GM21717 (cell line): ENCODE measurements around the gene HHLA2.
"Not testable (repeated sequence)": the region's sequence is repeated elsewhere in the genome, so short reads cannot be mapped to it uniquely, and the experiment has no call there.

Source experiments
- ATAC-seq: cut with Tn5 transposase; IDR thresholded peaks from one replicate; pipeline ENCODE4 v1.9.1; 2021; ENCODE audit warnings: mild to moderate bottlenecking, moderate library complexity; ENCODE audit not compliant: unreplicated experiment

The HHLA2 gene

GRCh38 chr3:108296239-108296638 lies at the start of gene HHLA2:
TSS of gene HHLA2 (plus strand) at chr3:108296548. CDS start at chr3:108351814, 55,266 bp downstream.
- peak; percentile 52 for ATAC-seq

GRCh38 chr3:108250626-108251025 lies 45.7 kb upstream of the HHLA2 start:
- ATAC-seq: no peak

- ATAC-seq: no peak
Measured at GRCh38 chr3:108251265-108251664, 45.1 kb upstream of the HHLA2 start.

GRCh38 chr3:108251844-108252243 lies 44.5 kb upstream of the HHLA2 start:
- no peak for ATAC-seq

GRCh38 chr3:108255131-108255530 lies 41.2 kb upstream of the HHLA2 start:
- no peak for ATAC-seq

- peak; percentile 62 for ATAC-seq
Measured at GRCh38 chr3:108264534-108265298, 31.6 kb upstream of the HHLA2 start.

GRCh38 chr3:108268235-108268634 lies 28.1 kb upstream of the HHLA2 start:
- ATAC-seq: not testable (repeated sequence)

GRCh38 chr3:108271626-108272025 lies 24.7 kb upstream of the HHLA2 start:
- no peak for ATAC-seq

GRCh38 chr3:108279066-108279465 lies 17.3 kb upstream of the HHLA2 start:
- not testable (repeated sequence) for ATAC-seq

- ATAC-seq: no peak
Measured at GRCh38 chr3:108280476-108280875, 15.9 kb upstream of the HHLA2 start.

GRCh38 chr3:108281670-108282069 lies 14.7 kb upstream of the HHLA2 start:
- ATAC-seq: no peak

GRCh38 chr3:108283006-108283405 lies 13.3 kb upstream of the HHLA2 start:
- no peak for ATAC-seq

- ATAC-seq: no peak
Measured at GRCh38 chr3:108283989-108284388, 12.4 kb upstream of the HHLA2 start.

GRCh38 chr3:108285176-108285575 lies 11.2 kb upstream of the HHLA2 start:
- ATAC-seq: no peak

GRCh38 chr3:108287146-108287545 lies 9.2 kb upstream of the HHLA2 start:
- ATAC-seq: peak; percentile 84

- ATAC-seq: not testable (repeated sequence)
Measured at GRCh38 chr3:108288193-108288592, 8.2 kb upstream of the HHLA2 start.

GRCh38 chr3:108289159-108289558 lies 7.2 kb upstream of the HHLA2 start:
- no peak for ATAC-seq

GRCh38 chr3:108292450-108292849 lies 3.9 kb upstream of the HHLA2 start:
- ATAC-seq: no peak

GRCh38 chr3:108292905-108293328 lies 3.4 kb upstream of the HHLA2 start:
- peak; percentile 79 for ATAC-seq

- peak; percentile 63 for ATAC-seq
Measured at GRCh38 chr3:108293858-108294257, 2.5 kb upstream of the HHLA2 start.

GRCh38 chr3:108295421-108296175 lies 750 bp upstream of the HHLA2 start:
- ATAC-seq: no peak

- ATAC-seq: no peak
Measured at GRCh38 chr3:108297647-108298046, 1.3 kb downstream of the HHLA2 start.
